HG03066 (cell line): ENCODE results near the gene PROZ.
"Not testable (repeated sequence)": the region's sequence is repeated elsewhere in the genome, so short reads cannot be mapped to it uniquely, and the experiment has no call there.

ENCODE experiments used
- ATAC-seq: cut with Tn5 transposase; IDR thresholded peaks from one replicate; pipeline ENCODE4 v1.9.1; 2021; ENCODE audit warnings: low read depth; ENCODE audit not compliant: unreplicated experiment

PROZ gene

GRCh38 chr13:113153810-113154748, 4.4 kb upstream of the PROZ start:
- peak; percentile 58 for ATAC-seq

- no peak for ATAC-seq
Observed at GRCh38 chr13:113155201-113155600, 3.2 kb upstream of the PROZ start.

DNA sequence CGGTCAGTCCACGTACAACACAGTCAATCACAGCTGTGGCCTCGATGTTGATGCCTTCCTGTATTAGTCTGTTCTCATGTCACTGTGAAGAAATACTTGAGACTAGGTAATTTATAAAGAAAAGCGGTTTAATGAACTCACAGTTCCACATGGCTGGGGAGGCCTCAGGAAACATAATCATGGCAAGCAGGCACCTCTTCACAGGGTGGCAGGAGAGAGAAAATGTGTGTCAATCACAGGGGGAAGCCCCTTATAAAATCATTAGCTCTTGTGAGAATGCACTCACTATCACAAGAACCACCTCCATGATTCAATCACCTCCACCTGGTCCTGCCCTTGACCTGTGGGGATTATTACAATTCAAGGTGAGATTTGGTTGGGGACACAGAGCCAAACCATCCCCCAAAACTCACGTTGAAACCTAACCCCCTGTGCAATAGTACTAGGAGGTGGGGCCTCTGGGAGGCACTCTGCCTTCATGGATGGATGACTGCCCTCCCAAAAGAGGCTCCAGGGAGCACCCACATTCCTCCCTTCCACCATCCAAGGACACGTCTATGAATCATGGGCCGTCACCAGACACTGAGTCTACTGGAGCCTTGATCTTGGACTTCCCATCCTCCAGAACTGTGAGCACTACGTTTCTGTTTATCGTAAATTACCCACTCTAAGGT, 2.3 kb upstream of the PROZ start:
- no peak for ATAC-seq

GRCh38 chr13:113157206-113157928, 1.1 kb upstream of the PROZ start:
- ATAC-seq: no peak

DNA sequence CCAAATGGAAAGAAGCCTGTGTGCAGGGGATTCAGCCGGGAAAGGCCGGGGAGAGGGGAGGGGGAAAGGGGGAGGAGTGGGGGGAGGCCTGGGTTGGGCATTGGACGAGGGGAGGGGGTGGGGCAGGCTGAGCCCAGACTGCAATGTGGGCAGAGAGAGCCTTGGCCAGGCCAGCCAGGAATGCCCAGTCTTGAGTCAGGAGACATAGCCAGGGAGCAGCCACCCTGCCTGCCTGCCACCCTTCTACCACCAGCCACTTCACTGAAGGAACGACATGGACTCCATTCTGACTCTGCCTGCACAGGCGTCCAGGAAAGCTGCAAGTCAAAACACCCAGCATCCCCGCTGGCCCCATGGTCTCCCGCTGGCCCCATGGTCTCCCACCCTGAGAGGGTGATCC, 498 bp downstream of the PROZ start:
- no peak for ATAC-seq

DNA sequence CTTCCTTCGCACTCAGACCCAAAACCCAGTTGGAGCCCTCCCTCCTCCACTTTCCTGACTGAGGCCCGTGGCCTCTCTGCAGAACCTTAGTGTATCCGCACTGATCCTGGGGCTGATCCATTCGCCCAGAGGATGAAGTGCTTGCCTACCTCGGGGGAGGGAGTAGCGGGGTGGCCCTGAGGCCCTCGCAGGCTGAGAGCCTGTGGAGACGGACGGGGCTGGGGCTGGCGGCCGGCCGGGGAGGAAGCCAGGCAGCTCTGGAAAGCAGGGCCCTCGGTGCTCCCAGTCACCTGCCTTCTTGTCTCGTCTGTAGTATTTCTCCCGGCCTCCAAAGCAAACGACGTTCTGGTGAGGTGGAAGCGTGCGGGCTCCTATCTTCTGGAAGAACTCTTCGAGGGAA, 1.3 kb downstream of the PROZ start:
- ATAC-seq: no peak

- no peak for ATAC-seq
Observed at GRCh38 chr13:113160983-113161382, 2.5 kb downstream of the PROZ start.

GRCh38 chr13:113161433-113161832, 3.0 kb downstream of the PROZ start:
- no peak for ATAC-seq

DNA sequence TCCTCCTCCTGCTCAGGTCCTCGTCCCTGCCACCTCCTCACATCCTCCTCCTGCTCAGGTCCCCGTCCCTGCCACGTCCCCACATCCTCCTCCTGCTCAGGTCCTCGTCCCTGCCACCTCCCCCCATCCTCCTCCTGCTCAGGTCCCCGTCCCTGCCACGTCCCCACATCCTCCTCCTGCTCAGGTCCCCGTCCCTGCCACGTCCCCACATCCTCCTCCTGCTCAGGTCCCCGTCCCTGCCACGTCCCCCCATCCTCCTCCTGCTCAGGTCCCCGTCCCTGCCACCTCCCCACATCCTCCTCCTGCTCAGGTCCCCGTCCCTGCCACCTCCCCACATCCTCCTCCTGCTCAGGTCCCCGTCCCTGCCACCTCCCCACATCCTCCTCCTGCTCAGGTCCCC, 3.5 kb downstream of the PROZ start:
- ATAC-seq: not testable (repeated sequence)

- no peak for ATAC-seq
Observed at GRCh38 chr13:113162783-113163685, 4.6 kb downstream of the PROZ start.

DNA sequence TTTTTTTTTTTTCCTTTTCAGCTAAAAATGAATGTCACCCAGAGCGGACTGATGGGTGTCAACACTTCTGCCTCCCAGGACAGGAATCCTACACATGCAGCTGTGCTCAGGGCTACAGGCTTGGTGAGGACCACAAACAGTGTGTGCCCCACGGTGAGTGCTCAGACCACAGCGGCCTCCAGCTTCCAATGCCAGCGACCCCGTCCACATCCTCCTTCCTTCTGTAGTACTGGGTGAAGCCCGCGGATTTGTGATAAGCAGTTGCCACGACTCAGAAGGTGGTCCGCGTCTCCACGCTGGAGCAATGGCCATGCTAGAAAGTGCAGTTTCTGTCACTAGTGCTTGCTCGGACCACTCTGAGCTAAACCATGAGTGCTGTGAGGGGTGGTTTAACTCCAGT, 6.0 kb downstream of the PROZ start:
- no peak for ATAC-seq

DNA sequence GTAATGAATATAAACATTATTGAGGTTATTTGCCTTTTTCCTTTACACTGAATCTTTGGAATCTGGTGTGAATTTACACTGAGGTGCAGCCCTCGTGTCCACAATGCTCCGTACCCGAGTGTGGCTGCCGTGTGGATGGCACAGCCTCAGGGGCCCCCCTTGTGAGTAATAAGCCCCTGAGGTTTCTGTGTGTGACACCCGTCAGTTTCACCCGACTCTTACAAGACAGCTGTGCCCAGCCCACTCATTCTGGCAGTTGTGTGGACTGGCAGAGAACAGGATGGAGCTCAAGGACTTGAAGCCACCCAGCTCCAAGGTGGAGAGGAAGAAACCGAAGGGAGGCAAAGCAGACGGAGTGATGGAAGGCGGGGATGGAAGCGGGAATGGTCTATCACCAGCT, 7.8 kb downstream of the PROZ start:
- no peak for ATAC-seq

DNA sequence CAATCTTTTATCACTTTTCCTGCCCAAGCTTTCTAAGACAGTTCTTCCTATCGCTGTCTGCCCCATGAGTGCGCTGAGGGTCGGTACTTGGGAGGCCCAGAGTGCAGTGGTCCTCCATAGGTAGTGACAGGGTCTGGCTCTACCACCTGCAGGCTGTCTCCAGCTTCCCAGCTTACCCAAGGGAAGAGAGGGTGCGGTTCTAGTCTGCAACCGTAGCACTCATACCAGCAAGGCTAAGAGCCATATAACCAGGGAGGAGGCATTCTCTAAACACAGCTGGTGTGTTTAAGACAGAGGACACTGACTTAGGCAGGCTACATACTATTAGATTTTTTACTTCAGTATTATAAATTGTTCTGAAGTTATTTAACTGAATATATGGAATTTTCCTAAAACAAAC, 8.2 kb downstream of the PROZ start:
- no peak for ATAC-seq

- no peak for ATAC-seq
Observed at GRCh38 chr13:113167155-113167554, 8.7 kb downstream of the PROZ start.

DNA sequence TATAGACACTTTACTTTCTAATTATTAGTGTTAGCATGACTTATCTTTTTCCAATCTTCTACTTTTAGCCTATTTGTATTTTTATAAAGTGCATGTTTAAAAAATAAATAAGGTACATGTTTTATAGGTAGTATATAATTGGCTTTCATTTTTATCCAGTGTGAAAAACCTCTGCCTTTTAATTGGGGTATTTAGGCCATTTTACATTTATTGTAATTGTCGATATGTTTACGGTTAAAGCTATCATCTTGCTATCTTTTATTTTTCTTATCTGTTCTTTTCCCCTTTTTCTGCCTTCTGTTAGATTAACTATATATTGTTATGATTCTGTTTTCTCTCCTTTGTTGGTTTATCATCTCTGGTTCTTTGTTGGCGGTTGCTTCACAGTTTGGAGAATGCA, 9.1 kb downstream of the PROZ start:
- no peak for ATAC-seq

GRCh38 chr13:113168211-113168610, 9.8 kb downstream of the PROZ start:
- no peak for ATAC-seq

DNA sequence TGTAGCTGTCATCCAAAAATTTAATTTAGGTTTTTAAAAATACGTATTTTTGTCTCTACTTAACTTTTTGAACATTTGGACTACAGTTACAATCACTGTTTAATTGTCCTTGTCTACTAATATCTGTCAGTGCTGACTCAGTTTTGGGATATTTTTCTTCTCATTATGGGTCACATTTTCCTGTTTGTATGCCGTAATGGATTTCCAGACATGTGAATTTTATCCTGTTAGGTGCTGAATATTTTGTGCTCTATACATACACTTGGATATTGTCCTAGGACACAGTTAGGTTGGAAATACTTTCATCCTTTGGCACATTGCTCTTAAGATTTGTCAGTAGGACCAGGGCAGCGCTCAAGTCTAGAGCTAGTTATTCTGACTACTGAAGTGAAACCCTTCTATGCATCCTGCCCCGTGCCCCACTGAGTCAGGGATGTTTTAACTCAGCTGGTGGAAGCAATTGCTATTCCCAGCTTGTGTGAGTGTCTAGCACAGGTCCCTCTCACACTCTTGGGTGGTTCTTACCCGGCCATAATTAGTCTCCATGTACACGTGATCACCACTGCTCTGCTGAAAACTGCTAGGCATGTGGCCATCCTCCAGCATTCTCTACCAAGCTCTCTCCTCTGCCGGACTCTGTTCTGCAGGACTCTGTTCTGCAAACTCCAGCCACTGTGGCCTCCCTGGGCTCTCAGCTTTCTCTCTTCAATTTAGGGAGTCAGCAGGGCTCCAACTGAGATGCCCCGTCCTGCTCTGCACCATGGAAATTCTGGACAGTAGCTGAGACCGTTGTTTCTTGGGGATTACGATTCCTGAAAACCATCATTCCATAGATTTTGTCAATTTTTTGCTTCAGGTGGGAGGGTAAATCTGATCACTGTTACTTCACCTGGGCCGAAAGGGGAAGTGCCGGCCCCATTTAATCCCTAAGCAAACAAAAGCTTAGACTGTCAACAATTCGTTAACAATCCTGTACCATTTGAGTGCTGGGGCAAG, 11.1 kb downstream of the PROZ start:
- ATAC-seq: no peak

DNA sequence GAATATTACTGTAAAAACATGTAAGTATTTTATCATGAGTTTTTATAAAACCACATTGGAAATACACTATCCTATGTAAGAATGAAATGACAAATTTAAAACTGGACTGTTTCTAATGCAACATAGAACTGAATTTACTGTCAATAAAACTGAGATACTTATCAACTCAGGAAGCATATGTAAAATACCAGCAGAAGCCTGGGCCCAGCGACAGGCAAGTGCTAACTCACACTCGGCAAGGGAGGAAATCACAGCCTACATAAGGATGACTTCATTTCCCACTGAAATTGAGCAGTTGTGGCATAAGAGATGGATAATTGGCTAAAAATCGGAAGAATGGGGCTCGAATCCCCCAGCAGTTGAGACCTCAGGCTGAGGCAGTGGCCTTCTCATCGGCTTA, 12.1 kb downstream of the PROZ start:
- ATAC-seq: no peak
